GM18498 (cell line): ENCODE data around the gene CADM2.

Experiments used
- ATAC-seq: cut with Tn5 transposase; IDR thresholded peaks from one replicate; pipeline ENCODE4 v1.9.1; 2021; ENCODE audit warnings: mild to moderate bottlenecking, moderate library complexity; ENCODE audit not compliant: unreplicated experiment

The CADM2 gene

DNA sequence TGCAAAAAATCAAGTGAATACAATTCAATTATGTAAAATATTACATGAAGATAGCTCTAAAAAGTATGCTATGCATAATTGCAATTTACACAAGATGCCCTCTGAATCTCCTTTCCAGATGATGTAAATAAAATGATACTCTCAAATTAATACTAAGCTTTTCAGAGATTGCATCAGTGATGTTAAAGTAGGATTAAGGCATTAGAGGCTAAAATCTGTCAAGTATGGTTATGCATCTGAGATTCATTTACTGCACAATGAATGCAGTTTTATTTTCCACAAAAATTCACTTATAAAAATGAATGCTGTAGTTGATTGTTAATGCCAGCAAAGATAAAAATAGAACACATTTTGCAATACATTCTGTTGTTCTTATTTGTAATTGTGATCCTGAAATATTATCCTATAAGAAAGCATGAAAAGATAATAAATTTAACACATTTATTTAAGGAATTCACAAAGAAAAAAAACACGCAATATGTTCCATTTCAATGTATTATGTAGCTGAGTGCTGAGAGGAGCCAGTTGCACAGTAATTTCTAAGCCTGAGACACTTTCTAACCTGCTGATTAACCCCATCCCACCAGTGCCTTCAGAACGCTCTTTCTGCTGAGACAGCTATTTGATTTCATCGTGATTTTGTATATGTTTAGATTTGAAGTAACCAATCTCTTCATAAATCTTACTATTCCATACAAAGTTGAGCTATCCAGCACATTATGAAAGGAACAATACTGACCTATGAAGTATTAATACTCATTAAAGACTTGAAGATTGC lies 224.4 kb downstream of the CADM2 start:
- ATAC-seq, result no peak

DNA sequence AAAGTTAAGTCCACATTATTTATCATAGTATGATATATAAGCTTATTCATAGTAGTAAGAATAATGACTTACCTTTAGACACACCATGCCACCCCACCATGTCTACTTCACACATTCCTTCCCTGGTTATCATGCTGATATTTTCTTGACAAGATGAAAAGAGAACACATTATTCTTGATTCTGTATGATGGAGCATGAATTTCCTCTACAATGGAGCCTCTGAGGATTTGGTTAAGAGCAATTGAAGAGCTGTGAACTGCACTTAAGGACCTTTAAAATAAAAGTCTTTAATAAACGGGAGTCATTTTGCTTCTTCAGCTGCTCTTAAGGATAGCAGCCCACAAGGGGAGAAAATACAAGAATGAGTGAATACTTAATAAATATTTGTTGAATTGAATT lies 226.7 kb downstream of the CADM2 start:
- no peak for ATAC-seq

DNA sequence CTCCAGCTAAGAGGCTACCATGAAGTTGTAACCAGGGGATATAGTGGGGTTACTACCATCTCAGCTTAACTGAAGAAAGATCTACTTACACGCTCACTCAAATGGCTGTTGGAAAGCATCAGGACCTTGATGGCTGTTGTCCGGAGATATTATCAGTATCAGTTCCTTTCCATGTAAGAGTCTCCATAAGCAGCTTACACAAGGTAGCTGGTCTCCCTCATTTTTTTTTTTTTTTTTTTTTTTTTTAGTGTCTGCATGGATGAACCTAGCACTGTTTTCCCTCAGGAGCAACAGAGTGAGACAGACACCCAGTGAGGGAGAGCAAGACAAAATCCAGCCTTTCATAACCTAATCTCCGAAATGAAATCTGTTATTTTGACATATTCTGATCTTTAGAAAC lies 230.9 kb downstream of the CADM2 start:
- ATAC-seq, result no peak

DNA sequence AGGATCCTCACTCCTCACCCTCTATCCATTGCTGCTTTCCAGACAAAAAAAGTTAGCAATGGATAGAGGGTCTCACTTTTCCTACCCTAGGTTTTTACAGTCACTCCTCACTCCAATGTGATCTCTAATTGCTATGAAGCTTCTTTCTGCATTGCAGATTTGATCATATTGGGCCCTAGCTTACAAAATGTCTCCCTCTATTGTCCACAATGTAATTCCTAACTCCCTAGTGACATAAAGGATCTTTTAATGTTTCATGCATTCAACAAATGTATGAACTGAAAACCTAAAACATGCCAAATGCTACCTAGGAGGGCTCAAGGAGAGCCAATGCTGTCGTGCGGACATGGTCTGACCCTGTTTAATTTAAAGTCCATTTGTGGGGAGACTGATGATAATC lies 234.8 kb downstream of the CADM2 start:
- ATAC-seq, result no peak

DNA sequence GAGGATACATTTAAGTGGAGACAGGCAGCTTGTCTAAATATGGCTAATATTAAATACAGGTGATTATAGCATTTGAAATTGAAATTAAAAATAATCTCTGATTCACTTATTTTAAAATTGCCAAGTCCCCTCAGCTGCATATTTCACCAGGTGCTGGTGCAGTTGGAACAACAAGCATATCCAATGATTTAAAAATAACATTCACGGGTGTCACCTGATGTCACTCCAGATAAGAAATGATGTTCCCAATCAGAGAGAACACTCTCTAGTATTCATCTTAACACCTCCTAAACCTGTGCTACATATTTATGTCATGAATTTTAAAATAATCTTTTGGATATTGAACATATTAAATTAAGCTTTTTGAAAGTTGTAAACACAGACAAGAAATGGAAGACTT lies 249.9 kb downstream of the CADM2 start:
- no peak for ATAC-seq

DNA sequence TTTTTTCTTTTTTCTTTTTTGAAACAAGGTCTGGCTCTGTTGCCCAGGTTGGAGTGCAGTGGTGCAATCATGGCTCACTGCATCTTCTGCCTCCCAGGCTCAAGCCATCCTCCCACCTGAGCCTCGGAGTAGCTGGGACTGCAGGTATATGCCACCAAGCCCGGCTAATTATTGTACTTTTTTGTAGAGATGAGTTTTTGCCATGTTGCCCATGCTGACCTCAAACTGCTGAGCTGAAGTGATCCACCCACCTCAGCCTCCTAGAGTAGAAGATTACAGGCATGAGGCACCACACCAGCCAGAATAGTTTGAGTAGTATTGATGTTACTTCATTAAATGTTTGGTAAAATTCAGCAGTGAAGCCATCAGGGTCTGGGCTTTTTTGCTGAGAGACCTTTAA lies 251.8 kb downstream of the CADM2 start:
- ATAC-seq, result no peak

DNA sequence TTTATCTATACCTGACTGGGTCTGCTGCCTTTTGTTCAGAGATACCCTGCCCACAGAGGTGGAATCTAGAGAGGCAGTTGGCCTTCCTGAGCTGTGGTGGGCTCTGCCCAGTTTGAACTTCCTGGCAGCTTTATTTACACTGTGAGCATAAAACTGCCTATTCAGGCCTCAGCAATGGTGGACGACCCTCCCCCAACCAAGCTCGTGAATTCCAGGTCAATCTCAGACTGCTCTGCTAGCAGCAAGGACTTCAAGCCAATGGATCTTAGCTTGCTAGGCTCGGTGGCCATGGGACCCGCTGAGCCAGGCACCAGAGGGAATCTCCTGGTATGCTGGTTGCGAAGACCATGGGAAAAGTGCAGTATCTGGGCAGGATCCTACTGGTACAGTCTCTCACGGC lies 270.2 kb downstream of the CADM2 start:
- ATAC-seq, result no peak

DNA sequence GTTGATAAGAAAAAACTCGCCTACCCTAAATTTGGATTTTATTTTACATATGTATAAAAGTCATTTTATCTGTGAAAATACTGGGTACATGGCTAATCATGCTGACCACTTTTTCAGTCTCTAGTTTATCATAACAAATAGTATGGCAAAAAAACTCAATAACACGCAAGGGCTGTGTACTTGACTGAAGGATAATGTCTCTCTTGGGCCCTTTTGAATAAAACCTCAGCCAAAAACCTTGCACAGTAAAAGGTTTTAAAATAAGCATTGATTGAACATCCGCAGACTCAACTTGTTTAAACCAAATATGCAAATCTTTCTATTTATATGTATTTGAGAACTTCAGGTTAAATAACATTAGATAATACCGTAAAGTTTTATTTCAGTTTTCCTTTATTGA lies 285.3 kb downstream of the CADM2 start:
- no peak for ATAC-seq

DNA sequence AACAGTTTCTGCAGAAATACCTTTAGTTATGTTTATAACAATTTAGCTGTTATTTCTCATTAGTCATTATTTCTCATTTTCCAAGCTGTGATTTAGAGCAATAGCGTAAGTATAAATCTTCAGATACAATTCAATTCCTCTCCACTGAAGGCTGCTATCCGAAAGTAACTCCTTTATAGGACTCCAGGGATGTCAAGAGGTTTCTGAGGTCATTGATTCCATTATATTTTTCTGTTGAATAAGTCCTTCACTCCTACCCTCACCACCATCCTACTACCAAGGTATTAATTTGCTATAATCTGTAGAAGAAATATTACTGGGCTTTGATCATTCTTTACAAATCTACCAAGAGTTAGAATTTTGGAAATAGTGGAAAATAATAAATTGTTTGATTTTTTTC lies 285.7 kb downstream of the CADM2 start:
- ATAC-seq, result no peak

DNA sequence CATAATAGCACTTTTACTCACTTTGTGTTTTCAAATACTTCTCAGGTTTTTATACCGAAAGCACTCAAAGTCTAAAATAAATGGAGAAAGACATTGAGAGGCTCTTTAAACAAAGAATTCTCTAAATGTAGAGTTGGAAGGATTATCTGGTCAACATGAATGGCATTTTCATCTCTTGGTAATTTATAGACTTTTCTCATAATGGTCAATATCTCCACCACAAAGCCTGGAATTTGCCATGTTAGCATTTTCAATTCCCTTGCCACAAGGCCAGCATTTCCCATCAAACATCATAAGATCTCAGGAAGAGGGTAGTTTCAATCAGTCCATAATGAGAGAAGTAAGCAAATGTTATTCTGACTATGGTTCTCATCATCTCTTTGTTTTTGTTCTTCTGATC lies 293.0 kb downstream of the CADM2 start:
- ATAC-seq, result no peak

DNA sequence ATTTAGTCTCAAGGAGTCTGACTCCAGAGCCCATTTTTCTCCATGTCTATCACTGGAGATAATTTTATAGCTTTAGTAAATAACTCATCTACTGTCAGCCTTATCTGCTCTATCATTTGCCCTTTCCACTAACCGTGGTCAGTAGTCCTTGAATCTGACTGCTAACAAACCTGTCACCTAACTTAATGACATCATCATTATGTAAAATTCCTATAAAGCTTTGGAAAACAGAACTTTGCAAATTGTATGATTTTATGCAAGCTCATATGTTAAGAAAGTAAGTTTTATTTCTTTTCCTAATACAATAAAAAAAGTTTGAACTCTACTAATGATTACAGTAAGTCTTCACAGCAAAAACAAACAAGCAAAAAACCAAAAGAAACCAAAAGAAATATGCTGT lies 293.9 kb downstream of the CADM2 start:
- no peak for ATAC-seq

DNA sequence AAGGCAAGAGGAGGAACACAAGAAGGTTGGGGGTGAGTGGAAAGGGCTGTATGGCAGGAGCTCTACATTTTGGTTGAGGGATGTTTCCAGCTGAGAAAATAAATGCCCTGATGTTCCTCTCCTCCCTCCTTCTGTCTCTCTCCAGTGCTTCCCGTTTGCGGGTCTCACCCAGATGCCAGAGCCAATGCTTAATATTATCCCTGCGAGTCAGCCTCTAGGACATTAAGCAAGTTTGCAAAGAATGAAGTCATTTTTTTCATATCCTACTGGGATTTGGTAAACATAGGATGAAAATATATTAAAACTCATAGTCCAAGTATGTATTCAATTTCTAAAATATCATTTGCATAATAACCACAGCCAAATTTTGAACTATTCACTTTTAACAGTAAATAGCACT lies 295.9 kb downstream of the CADM2 start:
- no peak for ATAC-seq

DNA sequence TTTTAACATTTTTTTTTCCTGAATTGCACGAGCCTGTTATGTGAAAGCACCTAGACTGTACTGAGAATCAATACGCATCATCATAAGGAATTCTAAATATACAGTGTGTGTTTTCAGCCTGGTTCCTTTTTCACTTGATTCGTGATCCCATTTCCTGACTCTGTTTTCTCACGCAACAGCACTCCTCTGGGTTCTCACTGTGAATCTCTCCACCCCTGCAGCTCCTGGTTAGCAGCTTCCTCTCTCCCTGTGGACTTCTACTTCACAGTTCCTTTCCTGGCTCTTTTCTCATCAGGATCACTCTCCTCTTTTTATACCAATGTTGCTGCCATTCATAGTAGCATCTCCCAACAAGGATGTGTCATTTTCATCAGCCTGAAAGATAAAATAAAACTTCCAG lies 297.2 kb downstream of the CADM2 start:
- ATAC-seq, result no peak

DNA sequence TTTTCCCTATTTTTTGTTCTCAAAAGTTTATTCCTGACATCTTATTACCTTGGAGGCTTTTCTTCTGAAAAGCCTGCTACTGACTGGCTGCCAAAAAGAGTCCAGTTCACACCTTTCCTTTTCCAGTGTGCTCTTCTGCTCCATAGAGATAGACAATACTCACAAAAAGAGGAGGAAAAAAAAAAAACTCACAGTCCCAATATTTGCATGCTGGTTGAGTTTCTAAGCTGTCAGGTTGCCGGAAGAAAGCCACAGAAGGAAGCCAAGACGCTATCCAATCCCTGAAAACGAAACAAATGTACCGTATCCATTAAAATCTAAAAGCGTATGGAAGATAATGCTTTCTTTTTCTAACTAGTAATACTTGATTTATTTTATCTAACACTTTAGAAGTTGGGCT lies 299.5 kb downstream of the CADM2 start:
- no peak for ATAC-seq

DNA sequence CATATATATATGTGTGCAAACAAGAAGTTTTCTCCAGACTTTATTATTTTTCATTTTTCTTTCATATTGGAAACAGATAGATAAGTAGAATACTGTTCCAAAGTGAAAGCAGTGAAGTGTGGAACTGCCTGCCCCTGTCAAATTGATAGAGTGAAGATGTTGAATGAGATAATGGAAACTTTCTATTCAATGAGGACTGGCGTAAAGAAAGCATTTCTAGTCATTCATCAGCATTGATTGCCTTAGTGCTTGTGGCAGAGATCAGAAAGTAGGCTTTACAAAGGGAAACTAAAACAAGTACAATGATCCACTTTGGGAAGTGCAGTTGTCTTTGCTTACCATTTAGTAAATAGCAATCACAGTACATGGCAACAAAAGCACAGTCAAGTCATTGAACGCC lies 300.0 kb downstream of the CADM2 start:
- no peak for ATAC-seq

DNA sequence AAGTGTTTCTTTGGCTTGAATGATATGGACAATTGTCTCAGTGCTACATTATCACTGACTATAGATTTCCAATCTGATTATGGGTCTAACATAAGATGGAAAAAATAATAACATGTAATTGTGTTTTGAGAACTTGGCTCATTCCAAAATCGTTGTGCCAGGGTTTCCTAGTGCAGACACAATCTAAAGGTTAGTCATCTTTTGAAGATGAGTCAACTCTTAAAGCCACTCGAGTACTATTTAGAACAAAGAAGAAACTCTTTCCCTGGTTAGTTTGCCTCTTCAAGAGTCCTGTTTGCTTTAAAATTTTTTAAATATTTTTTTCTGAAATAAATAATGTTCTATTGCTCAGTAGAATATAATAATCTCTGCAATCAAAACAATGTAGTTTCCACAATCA lies 301.0 kb downstream of the CADM2 start:
- ATAC-seq, result no peak

DNA sequence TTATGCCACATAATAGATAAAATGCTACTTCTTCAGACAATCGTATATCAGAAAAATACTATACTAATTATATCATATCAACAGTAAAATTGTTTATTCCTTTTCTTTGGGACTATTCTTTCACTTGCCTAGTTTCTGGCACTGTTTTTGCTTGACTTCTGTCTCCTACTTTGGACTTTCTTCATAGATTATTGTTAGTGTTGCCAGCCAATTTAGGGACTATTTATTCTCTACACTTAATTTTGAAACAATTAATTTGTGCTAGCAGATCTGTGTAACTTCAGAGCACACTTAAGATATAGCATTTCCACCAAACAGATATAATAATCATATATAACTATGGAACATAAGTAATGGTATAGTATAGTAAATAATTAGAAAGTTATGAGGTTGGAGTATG lies 305.6 kb downstream of the CADM2 start:
- ATAC-seq, result no peak

DNA sequence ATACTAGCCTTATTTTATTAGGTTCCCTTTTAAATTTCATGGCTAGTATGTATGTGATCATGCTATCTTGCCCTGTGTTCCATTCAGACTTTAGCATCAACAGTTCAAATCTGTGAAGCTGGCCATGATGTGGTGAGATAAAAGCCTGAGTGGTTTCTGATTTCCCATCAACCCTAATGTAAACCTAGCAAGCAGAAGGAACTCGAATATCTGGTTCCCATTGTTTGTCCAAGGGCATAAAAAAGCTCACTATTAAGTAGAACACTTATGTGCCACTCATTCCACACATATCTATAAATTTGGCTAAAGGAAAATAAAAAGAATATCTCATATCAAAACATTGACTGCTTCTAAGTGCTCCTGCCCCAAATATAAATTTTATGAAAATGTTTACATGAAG lies 311.7 kb downstream of the CADM2 start:
- no peak for ATAC-seq

DNA sequence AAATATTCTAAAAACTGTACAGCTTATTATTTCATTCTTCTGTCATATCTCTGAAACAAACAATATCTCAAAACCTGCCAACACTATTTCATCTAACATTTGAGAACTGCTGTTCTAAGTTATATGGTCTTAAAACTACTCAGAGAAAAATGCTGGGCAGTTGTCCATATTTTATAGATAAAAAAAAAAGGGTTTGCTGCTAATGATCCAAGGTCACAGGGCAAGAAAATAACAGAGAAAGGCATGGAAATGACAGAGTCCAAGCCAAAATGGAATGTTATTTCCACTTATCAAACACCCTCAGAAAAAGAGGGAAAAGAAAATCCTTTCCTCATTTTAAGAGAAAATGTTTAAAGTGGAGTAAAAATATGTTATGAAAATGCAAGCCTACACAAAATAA lies 313.1 kb downstream of the CADM2 start:
- ATAC-seq, result no peak

DNA sequence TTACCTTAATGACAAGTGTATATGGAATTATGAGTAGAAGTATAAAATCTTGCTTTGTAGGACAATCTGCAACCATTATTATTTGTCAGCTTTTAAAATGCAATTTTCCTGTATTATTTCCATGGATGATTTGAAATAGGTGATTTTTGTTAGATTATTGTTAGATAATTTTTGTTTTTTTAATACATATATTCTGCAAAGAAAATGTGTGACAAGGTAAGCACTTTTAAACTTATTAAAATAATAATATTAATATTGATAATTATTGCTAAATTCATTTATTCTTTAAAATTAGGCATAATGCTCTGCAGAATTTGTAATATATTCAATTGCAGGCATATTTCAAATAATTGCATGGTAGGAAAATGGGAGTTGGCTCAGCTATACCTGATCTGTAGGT lies 329.5 kb downstream of the CADM2 start:
- no peak for ATAC-seq

DNA sequence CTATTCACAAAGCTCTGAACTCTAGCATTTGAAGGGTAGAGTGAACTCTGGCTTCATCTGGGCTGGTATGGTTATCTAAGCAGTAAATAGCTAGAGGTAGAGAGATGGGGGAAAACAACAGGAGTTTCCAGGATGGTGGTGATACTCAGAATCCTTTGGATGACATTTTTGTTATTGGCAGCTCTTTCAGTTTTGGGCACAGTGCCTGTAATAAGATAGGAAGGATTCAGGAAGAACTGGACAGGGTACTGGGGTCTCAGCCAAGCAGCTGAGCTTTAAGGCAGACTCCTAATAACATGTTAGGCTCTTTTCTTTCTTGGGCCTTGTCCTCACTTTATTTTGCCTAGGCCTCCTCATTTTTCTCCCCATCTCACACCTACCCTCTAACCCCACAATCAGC lies 338.5 kb downstream of the CADM2 start:
- ATAC-seq, result no peak

DNA sequence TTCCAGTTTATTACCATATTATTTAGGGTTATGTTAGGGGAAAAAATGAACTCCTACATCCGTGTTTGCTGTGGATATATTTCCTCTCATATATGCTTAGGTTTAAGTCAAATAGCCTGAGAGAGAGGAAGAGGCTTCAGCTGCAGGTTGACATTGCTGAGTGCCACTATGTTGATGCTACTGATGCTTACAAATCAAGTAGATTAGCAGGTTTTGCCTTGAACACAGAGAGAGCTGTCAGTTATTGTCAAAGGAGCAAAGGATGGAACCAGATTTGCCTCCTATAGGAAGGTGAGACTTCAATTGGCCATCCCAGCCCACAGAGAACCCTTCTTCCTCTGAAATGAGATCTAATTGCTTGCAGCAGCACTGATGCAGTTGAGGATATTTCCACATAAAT lies 339.2 kb downstream of the CADM2 start:
- ATAC-seq, result no peak

DNA sequence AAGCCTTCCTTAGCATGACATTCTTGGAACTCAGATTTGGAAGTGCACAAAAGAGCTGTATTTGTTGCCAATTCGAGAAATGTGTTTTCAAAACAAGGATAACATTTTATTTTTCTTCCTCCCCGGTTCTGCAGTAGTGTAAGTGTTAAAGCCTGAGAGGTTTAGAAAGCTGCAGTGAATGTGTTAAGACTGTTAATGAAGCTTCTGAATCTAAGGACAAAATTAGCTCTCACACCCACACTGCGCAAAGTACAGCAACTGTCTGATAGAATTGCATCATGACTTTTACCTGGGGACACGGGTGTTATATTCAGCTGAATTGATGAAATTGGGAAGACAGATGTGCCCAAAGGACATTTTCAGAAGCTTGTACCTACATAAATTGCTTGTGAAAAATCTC lies 344.4 kb downstream of the CADM2 start:
- no peak for ATAC-seq
